Measurements from ENCODE around the gene DIRAS1. TPM values are rescaled to one million over a fixed set of nuclear protein-coding genes. Genes with fewer than 3 reads are reported as not detected.

The DIRAS1 gene
- total and polyA plus RNA-seq, 2 experiments from 2014 or later = 2.8 to 18.6 TPM

GRCh38 chr19:2694196-2694595 is 27.0 kb downstream of the DIRAS1 start:
- ATAC-seq = no peak
- Histone ChIP-seq H2AFZ (no peak overlapping the region), H4K20me1 (replicated peaks; ENCODE audit: insufficient read depth) (peaks cover 3% of the 10 kb centered on the region; the same call in 1 of the 2 replicates), H3K4me3 (no peak overlapping the region), H3K9me2 (ENCODE audit: insufficient read depth) (no peaks in the 10 kb centered on the region), H3K36me3 (ENCODE audit: insufficient read depth) (no peaks in the 10 kb centered on the region), H3F3A (replicated peaks; ENCODE audit: low read depth) (no peaks in the 10 kb centered on the region), H3K27ac (ENCODE audit: low read depth) (no peak overlapping the region), H3K27me3 (ENCODE audit: insufficient read depth) (no peaks in the 10 kb centered on the region), H3K79me2 (replicated peaks; ENCODE audit: insufficient read depth) (no peaks in the 10 kb centered on the region), H3K4me2 (no peak overlapping the region), H3K4me1 (ENCODE audit: insufficient read depth) (no peaks in the 10 kb centered on the region)
- Mint-ChIP-seq H3K27me3 (ENCODE audit: insufficient read depth, low read depth, poor library complexity) (peaks cover 19% of the 10 kb centered on the region), H3K27ac (no peak overlapping the region), H3K4me3 (no peak overlapping the region), H3K4me1 (no peaks in the 10 kb centered on the region), H3K9me3 (no peaks in the 10 kb centered on the region), H3K36me3 (ENCODE audit: low read depth) (no peaks in the 10 kb centered on the region)
- no peak for DNase-seq (ENCODE audit: low spot score)
- TF ChIP-seq POLR2AphosphoS5 (IDR thresholded peaks at IDR 0.05; ENCODE audit: low read depth) = no peak
- TF ChIP-seq, protein P1, sequence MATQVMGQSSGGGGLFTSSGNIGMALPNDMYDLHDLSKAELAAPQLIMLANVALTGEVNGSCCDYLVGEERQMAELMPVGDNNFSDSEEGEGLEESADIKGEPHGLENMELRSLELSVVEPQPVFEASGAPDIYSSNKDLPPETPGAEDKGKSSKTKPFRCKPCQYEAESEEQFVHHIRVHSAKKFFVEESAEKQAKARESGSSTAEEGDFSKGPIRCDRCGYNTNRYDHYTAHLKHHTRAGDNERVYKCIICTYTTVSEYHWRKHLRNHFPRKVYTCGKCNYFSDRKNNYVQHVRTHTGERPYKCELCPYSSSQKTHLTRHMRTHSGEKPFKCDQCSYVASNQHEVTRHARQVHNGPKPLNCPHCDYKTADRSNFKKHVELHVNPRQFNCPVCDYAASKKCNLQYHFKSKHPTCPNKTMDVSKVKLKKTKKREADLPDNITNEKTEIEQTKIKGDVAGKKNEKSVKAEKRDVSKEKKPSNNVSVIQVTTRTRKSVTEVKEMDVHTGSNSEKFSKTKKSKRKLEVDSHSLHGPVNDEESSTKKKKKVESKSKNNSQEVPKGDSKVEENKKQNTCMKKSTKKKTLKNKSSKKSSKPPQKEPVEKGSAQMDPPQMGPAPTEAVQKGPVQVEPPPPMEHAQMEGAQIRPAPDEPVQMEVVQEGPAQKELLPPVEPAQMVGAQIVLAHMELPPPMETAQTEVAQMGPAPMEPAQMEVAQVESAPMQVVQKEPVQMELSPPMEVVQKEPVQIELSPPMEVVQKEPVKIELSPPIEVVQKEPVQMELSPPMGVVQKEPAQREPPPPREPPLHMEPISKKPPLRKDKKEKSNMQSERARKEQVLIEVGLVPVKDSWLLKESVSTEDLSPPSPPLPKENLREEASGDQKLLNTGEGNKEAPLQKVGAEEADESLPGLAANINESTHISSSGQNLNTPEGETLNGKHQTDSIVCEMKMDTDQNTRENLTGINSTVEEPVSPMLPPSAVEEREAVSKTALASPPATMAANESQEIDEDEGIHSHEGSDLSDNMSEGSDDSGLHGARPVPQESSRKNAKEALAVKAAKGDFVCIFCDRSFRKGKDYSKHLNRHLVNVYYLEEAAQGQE (IDR thresholded peaks at IDR 0.05; ENCODE audit: unreplicated experiment) = no peak
- no peak for TF ChIP-seq CTCF (conservative IDR thresholded peaks at IDR 0.05; ENCODE audit: low read depth in 2 of 2)
- no peak for TF ChIP-seq ETS1 (IDR thresholded peaks at IDR 0.05)
- no peak for TF ChIP-seq NANOG (IDR thresholded peaks at IDR 0.05; ENCODE audit: borderline replicate concordance)
- no peak for TF ChIP-seq EZH2phosphoT487 (IDR thresholded peaks at IDR 0.05; ENCODE audit: unreplicated experiment)
- no peak for TF ChIP-seq ZNF114 (CRISPR knock-in tag; IDR thresholded peaks at IDR 0.05)
- TF ChIP-seq ZNF331 (CRISPR knock-in tag; IDR thresholded peaks at IDR 0.05; ENCODE audit: low read depth) = no peak
- TF ChIP-seq, protein P2, sequence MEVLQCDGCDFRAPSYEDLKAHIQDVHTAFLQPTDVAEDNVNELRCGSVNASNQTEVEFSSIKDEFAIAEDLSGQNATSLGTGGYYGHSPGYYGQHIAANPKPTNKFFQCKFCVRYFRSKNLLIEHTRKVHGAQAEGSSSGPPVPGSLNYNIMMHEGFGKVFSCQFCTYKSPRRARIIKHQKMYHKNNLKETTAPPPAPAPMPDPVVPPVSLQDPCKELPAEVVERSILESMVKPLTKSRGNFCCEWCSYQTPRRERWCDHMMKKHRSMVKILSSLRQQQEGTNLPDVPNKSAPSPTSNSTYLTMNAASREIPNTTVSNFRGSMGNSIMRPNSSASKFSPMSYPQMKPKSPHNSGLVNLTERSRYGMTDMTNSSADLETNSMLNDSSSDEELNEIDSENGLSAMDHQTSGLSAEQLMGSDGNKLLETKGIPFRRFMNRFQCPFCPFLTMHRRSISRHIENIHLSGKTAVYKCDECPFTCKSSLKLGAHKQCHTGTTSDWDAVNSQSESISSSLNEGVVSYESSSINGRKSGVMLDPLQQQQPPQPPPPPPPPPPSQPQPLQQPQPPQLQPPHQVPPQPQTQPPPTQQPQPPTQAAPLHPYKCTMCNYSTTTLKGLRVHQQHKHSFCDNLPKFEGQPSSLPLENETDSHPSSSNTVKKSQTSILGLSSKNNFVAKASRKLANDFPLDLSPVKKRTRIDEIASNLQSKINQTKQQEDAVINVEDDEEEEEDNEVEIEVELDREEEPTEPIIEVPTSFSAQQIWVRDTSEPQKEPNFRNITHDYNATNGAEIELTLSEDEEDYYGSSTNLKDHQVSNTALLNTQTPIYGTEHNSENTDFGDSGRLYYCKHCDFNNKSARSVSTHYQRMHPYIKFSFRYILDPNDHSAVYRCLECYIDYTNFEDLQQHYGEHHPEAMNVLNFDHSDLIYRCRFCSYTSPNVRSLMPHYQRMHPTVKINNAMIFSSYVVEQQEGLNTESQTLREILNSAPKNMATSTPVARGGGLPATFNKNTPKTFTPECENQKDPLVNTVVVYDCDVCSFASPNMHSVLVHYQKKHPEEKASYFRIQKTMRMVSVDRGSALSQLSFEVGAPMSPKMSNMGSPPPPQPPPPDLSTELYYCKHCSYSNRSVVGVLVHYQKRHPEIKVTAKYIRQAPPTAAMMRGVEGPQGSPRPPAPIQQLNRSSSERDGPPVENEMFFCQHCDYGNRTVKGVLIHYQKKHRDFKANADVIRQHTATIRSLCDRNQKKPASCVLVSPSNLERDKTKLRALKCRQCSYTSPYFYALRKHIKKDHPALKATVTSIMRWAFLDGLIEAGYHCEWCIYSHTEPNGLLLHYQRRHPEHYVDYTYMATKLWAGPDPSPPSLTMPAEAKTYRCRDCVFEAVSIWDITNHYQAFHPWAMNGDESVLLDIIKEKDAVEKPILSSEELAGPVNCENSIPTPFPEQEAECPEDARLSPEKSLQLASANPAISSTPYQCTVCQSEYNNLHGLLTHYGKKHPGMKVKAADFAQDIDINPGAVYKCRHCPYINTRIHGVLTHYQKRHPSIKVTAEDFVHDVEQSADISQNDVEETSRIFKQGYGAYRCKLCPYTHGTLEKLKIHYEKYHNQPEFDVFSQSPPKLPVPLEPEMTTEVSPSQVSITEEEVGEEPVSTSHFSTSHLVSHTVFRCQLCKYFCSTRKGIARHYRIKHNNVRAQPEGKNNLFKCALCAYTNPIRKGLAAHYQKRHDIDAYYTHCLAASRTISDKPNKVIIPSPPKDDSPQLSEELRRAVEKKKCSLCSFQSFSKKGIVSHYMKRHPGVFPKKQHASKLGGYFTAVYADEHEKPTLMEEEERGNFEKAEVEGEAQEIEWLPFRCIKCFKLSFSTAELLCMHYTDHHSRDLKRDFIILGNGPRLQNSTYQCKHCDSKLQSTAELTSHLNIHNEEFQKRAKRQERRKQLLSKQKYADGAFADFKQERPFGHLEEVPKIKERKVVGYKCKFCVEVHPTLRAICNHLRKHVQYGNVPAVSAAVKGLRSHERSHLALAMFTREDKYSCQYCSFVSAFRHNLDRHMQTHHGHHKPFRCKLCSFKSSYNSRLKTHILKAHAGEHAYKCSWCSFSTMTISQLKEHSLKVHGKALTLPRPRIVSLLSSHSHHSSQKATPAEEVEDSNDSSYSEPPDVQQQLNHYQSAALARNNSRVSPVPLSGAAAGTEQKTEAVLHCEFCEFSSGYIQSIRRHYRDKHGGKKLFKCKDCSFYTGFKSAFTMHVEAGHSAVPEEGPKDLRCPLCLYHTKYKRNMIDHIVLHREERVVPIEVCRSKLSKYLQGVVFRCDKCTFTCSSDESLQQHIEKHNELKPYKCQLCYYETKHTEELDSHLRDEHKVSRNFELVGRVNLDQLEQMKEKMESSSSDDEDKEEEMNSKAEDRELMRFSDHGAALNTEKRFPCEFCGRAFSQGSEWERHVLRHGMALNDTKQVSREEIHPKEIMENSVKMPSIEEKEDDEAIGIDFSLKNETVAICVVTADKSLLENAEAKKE (CRISPR knock-in tag; IDR thresholded peaks at IDR 0.05) = no peak
- no peak for TF ChIP-seq JUNB (IDR thresholded peaks at IDR 0.05; ENCODE audit: unreplicated experiment)
- no peak for TF ChIP-seq STAT1 (IDR thresholded peaks at IDR 0.05; ENCODE audit: unreplicated experiment)
- no peak for TF ChIP-seq CREB1 (CRISPR knock-in tag; IDR thresholded peaks at IDR 0.05; ENCODE audit: low read depth)
- TF ChIP-seq EZH2 (IDR thresholded peaks at IDR 0.05; ENCODE audit: low read depth, unreplicated experiment) = no peak

All from GM23338 (cell line).